NCI-H2196 (cell line): ENCODE results near the gene COL26A1.
"Not testable (repeated sequence)": the region's sequence is repeated elsewhere in the genome, so short reads cannot be mapped to it uniquely, and the experiment has no call there.

ENCODE experiments used
- DNase-seq: peaks from one replicate; lab custom pipeline; 2025; ENCODE audit not compliant: unreplicated experiment; lab: John Stamatoyannopoulos, UW

COL26A1 gene

GRCh38 chr7:101547916-101548661 is 185.4 kb downstream of the COL26A1 start:
- DNase-seq = no peak

DNA sequence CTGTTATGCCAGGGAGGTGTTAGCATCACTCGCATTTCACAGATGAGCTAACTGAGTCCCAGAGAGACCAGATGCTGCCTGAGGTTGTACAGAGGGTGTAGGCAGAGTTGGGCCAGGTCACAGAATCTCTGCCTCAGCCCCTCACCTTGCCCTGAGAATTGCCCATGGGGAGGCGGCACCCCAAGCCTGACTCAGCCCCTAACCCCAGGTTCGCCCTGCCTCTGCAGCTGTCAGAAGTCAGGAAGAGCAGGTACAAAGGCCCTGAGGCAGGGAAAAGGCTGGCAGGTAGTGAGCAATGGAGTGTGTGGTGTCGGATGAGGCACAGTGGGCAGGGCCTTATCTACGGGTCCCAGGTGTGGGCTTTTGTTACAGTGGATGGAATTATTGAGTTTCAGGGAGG is 187.1 kb downstream of the COL26A1 start:
- DNase-seq = no peak

DNA sequence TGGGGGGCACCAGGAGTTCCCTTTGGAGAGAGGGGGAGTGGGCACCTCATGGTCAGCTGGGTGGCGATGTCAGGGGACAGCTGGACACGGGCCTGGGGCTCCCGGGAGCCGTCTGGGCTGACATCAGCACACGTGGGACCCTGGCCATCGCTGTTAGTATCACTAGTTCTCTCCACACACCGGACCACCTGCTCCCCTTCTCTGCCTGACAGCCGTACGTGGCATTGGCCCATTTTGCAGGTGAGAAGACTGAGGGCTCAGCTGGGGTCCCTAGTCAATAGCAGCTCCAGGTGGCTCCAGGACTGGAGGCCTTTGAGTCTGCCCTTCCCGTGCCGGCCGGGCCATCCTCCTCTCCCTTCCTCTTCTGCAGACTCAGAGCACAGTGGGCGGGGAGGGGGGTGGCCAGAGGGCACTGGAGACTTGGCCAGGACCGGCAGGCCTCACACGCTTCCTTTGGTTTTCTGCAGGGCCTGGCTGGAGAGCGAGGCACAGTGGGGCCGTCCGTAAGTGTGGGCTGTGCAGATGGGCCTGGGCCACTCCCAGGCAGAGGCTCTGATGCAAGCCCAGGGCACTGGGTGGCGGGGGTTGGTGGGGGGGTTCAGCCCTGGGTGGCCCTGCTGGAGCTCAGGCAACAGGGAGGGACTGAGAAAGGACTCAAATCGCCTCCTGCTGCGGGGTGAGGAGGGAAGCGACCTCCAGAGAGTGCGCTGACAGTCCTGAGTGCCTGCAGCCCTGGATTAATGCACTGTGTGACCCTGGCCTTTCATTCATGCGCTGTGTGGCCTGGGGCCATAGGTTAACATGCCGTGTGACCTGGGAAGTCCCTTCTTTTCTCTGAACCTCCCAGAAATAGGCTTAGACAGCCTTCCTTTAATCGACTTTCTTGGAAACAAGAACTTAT is 188.2 kb downstream of the COL26A1 start:
- DNase-seq = no peak

- DNase-seq = no peak
Observed at GRCh38 chr7:101553018-101553770, 190.5 kb downstream of the COL26A1 start.

DNA sequence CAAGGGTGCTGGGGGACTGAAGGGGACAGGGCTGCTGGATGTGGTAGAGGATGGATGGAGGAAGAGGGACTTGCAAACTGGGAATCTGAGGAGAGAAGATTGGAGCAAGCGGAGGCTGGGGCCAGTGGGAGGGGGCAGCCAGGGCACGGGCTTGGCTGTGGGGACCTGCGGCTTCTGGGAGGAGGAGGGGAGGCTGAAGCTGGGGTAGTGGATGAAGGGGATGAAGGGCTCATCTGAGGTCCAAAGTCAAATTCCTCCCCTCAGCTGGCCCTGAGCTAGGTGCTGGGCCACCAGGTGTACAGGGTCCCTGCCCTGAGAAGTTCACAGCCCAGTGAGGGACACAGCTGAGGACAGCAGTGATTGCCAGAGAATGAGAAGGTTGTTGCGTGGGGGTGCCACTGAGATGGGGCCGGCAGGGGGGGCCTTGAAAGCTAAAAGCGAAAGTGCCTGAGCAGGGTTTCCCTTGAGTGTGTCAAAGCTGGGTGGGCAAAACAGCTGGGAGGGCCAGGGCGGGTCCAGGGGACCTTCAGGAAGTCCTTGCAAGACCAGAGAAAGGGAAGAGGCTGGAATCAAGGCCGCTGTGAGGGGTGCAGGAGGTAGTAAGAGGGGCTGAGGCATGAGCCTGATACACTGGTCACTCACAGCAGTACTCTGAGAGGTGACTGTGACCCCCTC is 191.2 kb downstream of the COL26A1 start:
- no peak for DNase-seq

DNA sequence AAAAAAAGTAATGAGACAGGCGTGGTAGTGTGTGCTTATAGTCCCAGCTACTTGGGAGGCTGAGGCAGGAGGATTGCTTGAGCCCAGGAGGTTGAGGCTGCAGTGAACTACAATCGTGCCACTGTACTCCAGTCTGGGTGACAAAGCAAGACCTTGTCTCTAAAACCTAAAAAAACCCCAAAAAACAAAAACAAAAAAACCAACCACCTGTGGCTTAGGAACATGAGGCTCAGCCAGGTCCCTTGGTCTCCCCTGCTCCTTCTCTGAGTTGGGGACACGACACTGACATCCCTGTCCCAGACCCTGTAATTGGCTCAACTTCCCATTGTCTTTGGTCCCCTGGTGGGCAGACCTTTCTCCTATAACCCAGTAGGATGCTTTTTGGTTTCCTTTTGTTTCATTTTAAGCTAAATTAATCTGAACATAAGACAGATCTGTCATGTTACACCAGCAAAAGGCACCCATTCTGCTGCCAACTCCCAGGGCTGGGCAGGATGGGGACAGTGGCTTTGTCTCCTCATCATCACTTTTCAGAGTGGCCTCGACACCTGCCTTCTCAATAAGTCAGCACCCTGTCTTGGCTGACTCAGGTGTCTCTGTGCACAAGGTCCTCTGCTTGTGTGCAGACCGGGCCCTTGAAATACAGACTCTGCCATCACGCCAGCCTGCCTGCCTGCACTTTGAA is 192.1 kb downstream of the COL26A1 start:
- no peak for DNase-seq

DNA sequence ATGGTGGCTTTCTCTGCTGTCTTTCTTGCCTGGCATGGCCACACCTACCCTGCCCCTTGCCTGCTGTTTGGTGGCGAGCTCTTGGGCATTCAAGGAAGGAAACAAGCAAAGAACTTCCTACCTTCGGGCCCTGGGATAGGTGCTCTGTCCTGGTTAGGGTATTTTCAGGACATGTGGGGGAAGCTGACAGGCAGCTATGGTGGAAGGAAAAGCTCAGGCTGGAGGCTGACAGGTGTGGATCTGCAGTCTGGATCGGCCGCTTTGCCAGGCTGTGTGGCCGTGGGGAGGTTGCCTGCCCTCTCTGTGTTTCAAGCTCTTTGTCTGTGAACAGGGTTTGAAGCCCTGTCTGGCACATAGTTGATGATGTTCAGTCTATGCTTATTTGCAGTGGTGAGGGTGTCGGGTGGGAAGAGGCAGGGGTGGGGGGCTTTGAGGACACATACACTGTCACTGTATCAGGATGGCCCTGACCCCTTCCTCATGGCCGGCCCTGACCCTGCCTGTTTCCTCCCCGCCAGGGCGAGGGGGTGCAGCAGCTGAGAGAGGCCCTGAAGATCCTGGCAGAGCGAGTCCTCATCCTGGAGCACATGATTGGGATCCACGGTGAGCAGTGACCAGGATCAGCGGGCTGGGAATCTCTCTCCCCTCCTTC is 192.7 kb downstream of the COL26A1 start:
- no peak for DNase-seq

- DNase-seq = no peak
Observed at GRCh38 chr7:101555921-101556275, 193.2 kb downstream of the COL26A1 start.

DNA sequence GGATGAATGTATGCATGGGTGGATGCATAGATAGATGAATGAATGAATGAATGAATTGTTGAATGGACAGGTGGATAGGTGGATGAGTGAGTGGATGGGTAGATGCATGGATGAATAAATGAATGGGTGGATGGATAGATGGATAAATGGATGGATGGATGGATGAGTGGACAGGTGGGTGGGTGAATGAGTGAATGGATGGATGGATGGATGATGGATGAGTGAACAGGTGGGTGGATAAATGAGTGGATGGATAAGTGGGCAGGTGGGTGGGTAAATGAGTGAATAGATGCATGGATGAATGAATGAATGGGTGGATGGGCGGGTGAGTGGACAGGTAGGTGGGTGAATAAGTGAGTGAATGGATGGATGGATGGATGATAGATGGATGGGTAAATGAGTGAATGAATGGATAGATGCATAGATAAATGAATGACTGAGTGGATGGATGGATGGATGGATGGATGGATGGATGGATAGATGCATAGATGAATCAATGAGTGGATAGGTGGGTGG is 193.8 kb downstream of the COL26A1 start:
- DNase-seq = no peak

- no peak for DNase-seq
Observed at GRCh38 chr7:101557421-101557820, 194.7 kb downstream of the COL26A1 start.

DNA sequence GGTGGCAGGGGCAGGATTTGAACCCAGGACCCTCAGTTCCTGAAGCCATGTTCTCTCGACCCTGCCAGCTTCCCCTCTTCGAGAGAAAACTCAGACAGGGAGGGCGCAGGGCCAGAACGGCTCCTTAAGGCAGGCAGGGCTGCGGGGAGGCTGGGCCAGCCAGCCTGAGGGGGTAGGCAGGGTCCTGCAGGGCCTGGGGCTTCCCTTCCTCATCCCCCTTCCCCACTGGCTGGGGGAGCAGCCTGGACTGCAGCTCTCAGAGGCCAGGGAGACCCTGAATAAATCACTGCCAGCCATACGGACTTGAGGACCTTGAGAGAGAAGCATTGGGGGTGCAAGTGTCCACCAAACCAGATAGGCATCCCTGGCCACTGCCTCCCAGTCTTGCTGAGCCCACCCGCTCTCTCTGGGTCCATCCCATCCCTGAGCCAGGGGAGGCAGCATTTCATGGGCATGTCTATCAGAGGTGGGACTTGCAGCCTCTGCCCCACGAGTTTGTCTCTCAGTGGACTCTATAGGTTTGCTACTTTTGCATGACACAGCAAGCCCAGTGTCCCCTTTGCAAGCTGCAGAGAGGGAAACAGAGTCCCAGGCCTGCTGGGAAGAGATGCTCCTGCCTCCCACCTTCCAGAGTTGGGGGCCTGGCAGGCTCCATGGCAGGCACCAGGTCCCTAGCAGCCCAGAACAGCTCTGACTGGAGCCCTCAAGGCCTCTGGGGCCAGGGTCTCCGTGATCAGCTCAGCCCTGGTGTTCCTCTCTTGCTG is 195.5 kb downstream of the COL26A1 start:
- no peak for DNase-seq

- no peak for DNase-seq
Observed at GRCh38 chr7:101558742-101559325, 196.2 kb downstream of the COL26A1 start.

DNA sequence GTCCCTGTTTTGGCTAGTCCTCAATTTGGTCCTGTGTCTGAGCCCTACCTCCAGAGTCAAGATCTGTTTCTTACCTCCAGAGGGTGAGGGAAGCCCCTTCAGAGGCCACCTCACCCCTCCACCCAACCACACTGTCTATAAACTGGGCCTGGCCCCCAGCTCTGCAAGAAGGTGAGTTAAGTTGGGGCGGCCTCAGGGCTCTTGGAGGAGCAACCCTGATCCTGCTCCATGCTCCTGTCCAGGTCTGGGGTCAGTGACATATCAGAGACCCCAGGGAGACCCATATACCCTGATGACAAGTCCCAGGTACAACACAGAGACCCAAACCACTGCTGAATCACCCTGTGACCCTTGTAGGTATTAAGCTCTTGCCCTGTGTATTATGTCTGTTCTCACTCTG is 196.9 kb downstream of the COL26A1 start:
- DNase-seq = no peak

DNA sequence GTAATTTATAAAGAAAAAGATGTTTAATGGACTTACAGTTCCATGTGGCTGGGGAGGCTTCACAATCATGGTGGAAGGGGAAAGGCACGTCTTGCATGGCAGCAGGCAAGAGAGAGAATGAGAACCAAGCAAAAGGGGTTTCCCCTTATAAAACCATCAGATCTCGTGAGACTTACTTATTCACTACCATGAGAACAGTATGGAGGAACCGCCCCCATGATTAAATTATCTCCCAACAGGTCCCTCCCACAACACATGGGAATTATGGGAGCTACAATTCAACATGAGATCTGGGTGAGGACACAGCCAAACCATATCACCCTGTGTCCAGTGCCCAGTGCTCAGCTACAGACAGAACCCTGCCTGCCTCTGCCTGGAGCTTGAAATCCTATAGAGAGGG is 197.3 kb downstream of the COL26A1 start:
- DNase-seq = not testable (repeated sequence)

GRCh38 chr7:101560856-101561255 is 198.2 kb downstream of the COL26A1 start:
- DNase-seq = no peak

GRCh38 chr7:101561293-101561692 is 198.6 kb downstream of the COL26A1 start:
- not testable (repeated sequence) for DNase-seq

- DNase-seq = no peak
Observed at GRCh38 chr7:101562531-101563197, 200.0 kb downstream of the COL26A1 start.
